GM23338 (cell line): Measurements from ENCODE around the gene CEP250.

ENCODE experiments used
- CTCF ChIP-seq, 2 experiments: fragments of 200-600 bp in 1 of 2; sonication (generic) in 1 of 2; conservative IDR thresholded peaks; 2 replicates each; pipeline versions ENCODE4 v1.5.1 to v1.6.1; 2016 to 2017; ENCODE audit warnings: antibody characterized with exemption in 2 of 2, low read depth in 2 of 2, mild to moderate bottlenecking in 2 of 2, moderate library complexity in 1 of 2
- EZH2phosphoT487 ChIP-seq: fragments of 200-600 bp; sonication (generic); IDR thresholded peaks from one replicate; pipeline ENCODE4 v1.8.1; 2018; ENCODE audit warnings: antibody characterized with exemption; ENCODE audit not compliant: unreplicated experiment

DNA sequence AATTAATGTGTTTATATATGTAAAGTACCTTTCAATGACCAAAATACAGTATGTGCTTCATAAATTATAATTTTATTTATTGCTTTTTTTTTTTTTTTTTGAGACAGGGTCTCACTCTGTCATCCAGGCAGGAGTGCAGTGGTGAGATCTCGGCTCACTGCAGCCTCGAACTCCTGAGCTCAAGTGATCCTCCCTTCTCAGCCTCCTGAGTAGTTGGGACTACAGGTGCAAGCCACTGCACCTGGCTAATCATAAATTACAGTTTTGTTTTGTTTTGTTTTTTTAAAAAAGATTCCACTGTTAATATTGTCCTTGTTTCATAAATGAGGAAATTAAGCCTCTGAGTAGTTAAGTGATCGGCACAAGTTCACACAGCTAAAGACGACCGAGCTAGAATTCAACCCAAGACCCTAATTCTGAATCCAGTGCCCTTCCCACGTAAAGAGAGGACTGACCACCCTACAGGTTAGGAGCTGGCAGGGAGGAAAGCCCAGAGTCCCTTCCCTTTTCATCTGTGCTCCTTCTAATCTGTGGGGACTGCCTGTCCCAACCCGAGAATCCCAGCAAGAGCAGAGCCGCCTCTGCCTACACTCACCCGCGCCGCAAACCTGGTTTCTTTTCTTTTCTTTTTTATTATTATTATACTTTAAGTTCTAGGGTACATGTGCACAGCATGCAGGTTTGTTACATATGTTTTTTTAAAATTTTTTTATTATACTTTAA is 8.9 kb upstream of the CEP250 start:
- TF ChIP-seq CTCF (conservative IDR thresholded peaks at IDR 0.05; ENCODE audit: low read depth in 2 of 2), result no peak
- no peak for TF ChIP-seq EZH2phosphoT487
